Muscle layer of duodenum (tissue), 2 donors: ENCODE measurements around the gene RNF4.
"Not testable (repeated sequence)": the region's sequence is repeated elsewhere in the genome, so short reads cannot be mapped to it uniquely, and the experiment has no call there.

ENCODE experiments used
- H3K27ac ChIP-seq: one replicate; pipeline ENCODE4 v1.7.0; 2013; ENCODE audit warnings: mild to moderate bottlenecking, low read length
- H3K27me3 ChIP-seq: one replicate; pipeline ENCODE4 v1.7.0; 2013; ENCODE audit warnings: low read depth, mild to moderate bottlenecking, control low read depth, low read length
- H3K36me3 ChIP-seq, 2 donors: one replicate each; pipeline ENCODE4 v1.7.0; 2013; ENCODE audit warnings: low read length in 2 of 2, control low read depth in 1 of 2, mild to moderate bottlenecking in 1 of 2; ENCODE audit not compliant: insufficient read depth in 2 of 2, control insufficient read depth in 1 of 2
- H3K4me1 ChIP-seq, 2 donors: one replicate each; pipeline ENCODE4 v1.7.0; 2013; ENCODE audit warnings: low read length in 2 of 2, mild to moderate bottlenecking in 2 of 2, control low read depth in 1 of 2, moderate library complexity in 1 of 2; ENCODE audit not compliant: insufficient read depth in 2 of 2, control insufficient read depth in 1 of 2
- H3K4me3 ChIP-seq, 2 donors: one replicate each; pipeline ENCODE4 v1.7.0; 2013; ENCODE audit warnings: low read length in 2 of 2, low read depth in 1 of 2, mild to moderate bottlenecking in 1 of 2
- H3K9me3 ChIP-seq, 2 donors: one replicate each; pipeline ENCODE4 v1.7.0; 2013; ENCODE audit warnings: low read length in 2 of 2, control low read depth in 1 of 2, mild to moderate bottlenecking in 1 of 2; ENCODE audit not compliant: control insufficient read depth in 1 of 2
- donor health status: healthy.

The RNF4 gene

GRCh38 chr4:2428496-2429213 is 40.3 kb upstream of the RNF4 start:
- no peaks in the 10 kb centered on the region for H3K9me3 ChIP-seq
- no peak overlapping the region for H3K27ac ChIP-seq
- H3K4me3 ChIP-seq = no peak overlapping the region
- H3K27me3 ChIP-seq = no peaks in the 10 kb centered on the region
- no peaks in the 10 kb centered on the region for H3K4me1 ChIP-seq
- no peaks in the 10 kb centered on the region for H3K36me3 ChIP-seq

GRCh38 chr4:2429945-2430757 is 38.8 kb upstream of the RNF4 start:
- H3K4me3 ChIP-seq, H3K36me3 ChIP-seq, H3K27ac ChIP-seq, H3K4me1 ChIP-seq, H3K9me3 ChIP-seq, H3K27me3 ChIP-seq: not testable (repeated sequence)

GRCh38 chr4:2432004-2432403 is 36.9 kb upstream of the RNF4 start:
- H3K36me3 ChIP-seq = no peaks in the 10 kb centered on the region
- no peak overlapping the region for H3K4me3 ChIP-seq
- H3K4me1 ChIP-seq = no peaks in the 10 kb centered on the region
- H3K9me3 ChIP-seq = no peaks in the 10 kb centered on the region
- no peak overlapping the region for H3K27ac ChIP-seq
- no peaks in the 10 kb centered on the region for H3K27me3 ChIP-seq

- Histone ChIP-seq H3K4me3 (no peak overlapping the region), H3K27me3 (no peaks in the 10 kb centered on the region), H3K36me3 (no peaks in the 10 kb centered on the region)
Measured at GRCh38 chr4:2432991-2433530, 35.8 kb upstream of the RNF4 start.

GRCh38 chr4:2433609-2434350 is 35.1 kb upstream of the RNF4 start:
- H3K4me1 ChIP-seq = no peaks in the 10 kb centered on the region
- no peak overlapping the region for H3K4me3 ChIP-seq
- no peaks in the 10 kb centered on the region for H3K36me3 ChIP-seq
- no peaks in the 10 kb centered on the region for H3K27me3 ChIP-seq
- H3K9me3 ChIP-seq = no peaks in the 10 kb centered on the region
- no peak overlapping the region for H3K27ac ChIP-seq

More at GRCh38 chr4:2432991-2433530, 35.8 kb upstream of the RNF4 start:
- no peaks in the 10 kb centered on the region for H3K9me3 ChIP-seq
- no peaks in the 10 kb centered on the region for H3K4me1 ChIP-seq
- no peak overlapping the region for H3K27ac ChIP-seq

- no peaks in the 10 kb centered on the region for H3K27me3 ChIP-seq
- no peaks in the 10 kb centered on the region for H3K36me3 ChIP-seq
- H3K27ac ChIP-seq = no peak overlapping the region
- no peaks in the 10 kb centered on the region for H3K9me3 ChIP-seq
- no peak overlapping the region for H3K4me3 ChIP-seq
- H3K4me1 ChIP-seq = no peaks in the 10 kb centered on the region
Measured at GRCh38 chr4:2434420-2434819, 34.5 kb upstream of the RNF4 start.

- Histone ChIP-seq H3K36me3 (no peaks in the 10 kb centered on the region), H3K9me3 (no peaks in the 10 kb centered on the region)
Measured at GRCh38 chr4:2436301-2436700, 32.6 kb upstream of the RNF4 start.

GRCh38 chr4:2436761-2437474 is 32.0 kb upstream of the RNF4 start:
- Histone ChIP-seq H3K4me3 (no peak overlapping the region), H3K9me3 (no peaks in the 10 kb centered on the region), H3K27ac (no peak overlapping the region), H3K4me1 (no peaks in the 10 kb centered on the region), H3K27me3 (no peaks in the 10 kb centered on the region), H3K36me3 (no peaks in the 10 kb centered on the region)

More at GRCh38 chr4:2436301-2436700, 32.6 kb upstream of the RNF4 start:
- no peak overlapping the region for H3K4me3 ChIP-seq
- no peaks in the 10 kb centered on the region for H3K27me3 ChIP-seq
- no peaks in the 10 kb centered on the region for H3K4me1 ChIP-seq
- H3K27ac ChIP-seq = no peak overlapping the region

GRCh38 chr4:2437475-2438215 is 31.3 kb upstream of the RNF4 start:
- no peaks in the 10 kb centered on the region for H3K4me1 ChIP-seq

More at GRCh38 chr4:2437475-2438215, 31.3 kb upstream of the RNF4 start:
- H3K27me3 ChIP-seq = no peaks in the 10 kb centered on the region
- no peak overlapping the region for H3K4me3 ChIP-seq
- no peaks in the 10 kb centered on the region for H3K36me3 ChIP-seq
- no peaks in the 10 kb centered on the region for H3K9me3 ChIP-seq
- no peak overlapping the region for H3K27ac ChIP-seq
